Activated CD4-positive, CD25-positive, alpha-beta regulatory T cell (primary cell): ENCODE data around the gene TLCD1.
"Not testable (repeated sequence)": the region's sequence is repeated elsewhere in the genome, so short reads cannot be mapped to it uniquely, and the experiment has no call there.

ENCODE experiments used
- DNase-seq, 4 experiments: peaks; one replicate each; lab custom pipeline; 2025; lab: John Stamatoyannopoulos, UW

TLCD1 gene

GRCh38 chr17:28728364-28729200 is 2.5 kb upstream of the TLCD1 start, which contains the start of gene NEK8:
TSS of gene NEK8 (plus strand) at chr17:28728788. CDS start at chr17:28728814, 26 bp downstream.
- DNase-seq, result peak; percentile 89 to 98 (median 94)

GRCh38 chr17:28726627-28727491 is 826 bp upstream of the TLCD1 start:
- DNase-seq, result peak; percentile 76 to 86 (median 82)

GRCh38 chr17:28725660-28726225 is 290 bp downstream of the TLCD1 start:
- DNase-seq, result peak in 1 of 4 experiments; percentile 36

- no peak for DNase-seq
These were observed 820 bp downstream of the TLCD1 start for GRCh38 chr17:28725166-28725659.

GRCh38 chr17:28724500-28725165 is 1.4 kb downstream of the TLCD1 start:
- no peak for DNase-seq

- DNase-seq, result not testable (repeated sequence)
These were observed 2.1 kb downstream of the TLCD1 start for GRCh38 chr17:28723836-28724499.

GRCh38 chr17:28723159-28723835 is 2.7 kb downstream of the TLCD1 start:
- no peak for DNase-seq

GRCh38 chr17:28722417-28723158 is 3.4 kb downstream of the TLCD1 start:
- DNase-seq, result no peak

- not testable (repeated sequence) for DNase-seq
These were observed 5.1 kb downstream of the TLCD1 start for GRCh38 chr17:28720997-28721329.

GRCh38 chr17:28720247-28720996 is 5.6 kb downstream of the TLCD1 start:
- no peak for DNase-seq

- DNase-seq, result no peak
These were observed 7.0 kb downstream of the TLCD1 start for GRCh38 chr17:28719021-28719433.

GRCh38 chr17:28718333-28719020 is 7.6 kb downstream of the TLCD1 start:
- DNase-seq, result no peak

- DNase-seq, result peak in 1 of 4 experiments; percentile 16
These were observed 8.3 kb downstream of the TLCD1 start, which contains the start of gene RAB34 for GRCh38 chr17:28717578-28718332. TSS of gene RAB34 (minus strand) at chr17:28717868. CDS start at chr17:28717266, 602 bp downstream.

GRCh38 chr17:28716740-28717577 is 9.1 kb downstream of the TLCD1 start:
- DNase-seq, result no peak

GRCh38 chr17:28715217-28715616 is 10.8 kb downstream of the TLCD1 start:
- DNase-seq, result no peak

GRCh38 chr17:28714281-28714680 is 11.8 kb downstream of the TLCD1 start:
- no peak for DNase-seq
